MM.1S (cell line): ENCODE measurements around the gene GON4L.
"Not testable (repeated sequence)": the region's sequence is repeated elsewhere in the genome, so short reads cannot be mapped to it uniquely, and the experiment has no call there.

Source experiments
- DNase-seq: peaks from one replicate; pipeline ENCODE4 v3.0.0-alpha.2; 2015
- H2AFZ ChIP-seq: fragments of 300-600 bp; sonication (generic); 2 replicates; pipeline ENCODE4 v1.6.0; 2016; ENCODE audit warnings: antibody characterized with exemption, low read length
- H3F3A ChIP-seq: fragments of 300-600 bp; sonication (generic); 2 replicates; pipeline ENCODE4 v1.6.1; 2016; ENCODE audit warnings: mild to moderate bottlenecking, antibody characterized with exemption, low read length, moderate library complexity, mixed read lengths; ENCODE audit not compliant: insufficient read depth
- H3K27ac ChIP-seq: fragments of 300-600 bp; sonication (generic); 2 replicates; pipeline ENCODE4 v1.5.1; 2016; ENCODE audit warnings: mild to moderate bottlenecking, low read length
- H3K27me3 ChIP-seq: fragments of 300-600 bp; sonication (generic); replicated peaks from 2 replicates; pipeline ENCODE4 v1.6.0; 2016; ENCODE audit warnings: low read length; ENCODE audit not compliant: insufficient read depth
- H3K36me3 ChIP-seq: fragments of 300-600 bp; sonication (generic); replicated peaks from 2 replicates; pipeline ENCODE4 v1.6.1; 2016; ENCODE audit warnings: mild to moderate bottlenecking, low read length, mixed read lengths; ENCODE audit not compliant: insufficient read depth
- H3K4me1 ChIP-seq: fragments of 300-600 bp; sonication (generic); 2 replicates; pipeline ENCODE4 v1.6.1; 2016; ENCODE audit warnings: low read length, mixed read lengths
- H3K4me2 ChIP-seq: fragments of 300-600 bp; sonication (generic); 2 replicates; pipeline ENCODE4 v1.6.0; 2016; ENCODE audit warnings: low read depth, low read length
- H3K4me3 ChIP-seq: fragments of 300-600 bp; sonication (generic); 2 replicates; pipeline ENCODE4 v1.5.1; 2016; ENCODE audit warnings: low read length, mixed read lengths
- H3K79me2 ChIP-seq: fragments of 300-600 bp; sonication (generic); 2 replicates; pipeline ENCODE4 v1.6.1; 2016; ENCODE audit warnings: mixed run types, low read length, mixed read lengths
- H3K9ac ChIP-seq: fragments of 300-600 bp; sonication (generic); 2 replicates; pipeline ENCODE4 v1.6.1; 2016; ENCODE audit warnings: low read length, mixed read lengths
- H3K9me2 ChIP-seq: fragments of 300-600 bp; sonication (generic); replicated peaks from 2 replicates; pipeline ENCODE4 v1.6.1; 2016; ENCODE audit warnings: mild to moderate bottlenecking, low read length, mixed read lengths; ENCODE audit not compliant: insufficient read depth
- H3K9me3 ChIP-seq: fragments of 300-600 bp; sonication (generic); replicated peaks from 2 replicates; pipeline ENCODE4 v1.6.1; 2016; ENCODE audit warnings: mild to moderate bottlenecking, low read length, mixed read lengths; ENCODE audit not compliant: insufficient read depth
- H4K20me1 ChIP-seq: fragments of 300-600 bp; sonication (generic); 2 replicates; pipeline ENCODE4 v1.6.1; 2016; ENCODE audit warnings: mild to moderate bottlenecking, low read length, moderate library complexity, mixed read lengths; ENCODE audit not compliant: insufficient read depth
- EZH2 ChIP-seq: fragments of 300-600 bp; sonication (generic); optimal IDR thresholded peaks from 2 replicates; pipeline ENCODE3; 2017; ENCODE audit warnings: low read depth, mild to moderate bottlenecking, antibody characterized with exemption, low read length, mixed read lengths
- EZH2phosphoT487 ChIP-seq: fragments of 300-600 bp; sonication (generic); IDR thresholded peaks from 2 replicates; pipeline ENCODE4 v1.6.1; 2018; ENCODE audit warnings: antibody characterized with exemption, low read length
- TF ChIP-seq, protein P1 (sequence below): fragments of 300-600 bp; sonication (generic); IDR thresholded peaks from 2 replicates; pipeline ENCODE4 v1.5.1; 2016; ENCODE audit warnings: antibody characterized with exemption, low read length, mixed read lengths

Gene GON4L

GRCh38 chr1:155703216-155703615 lies 153.8 kb downstream of the GON4L start:
- H3K36me3 ChIP-seq, result peaks cover 4% of the 10 kb centered on the region; the same call in 1 of the 2 replicates
- H3F3A ChIP-seq, result peaks cover 8% of the 10 kb centered on the region; the same call in 1 of the 2 replicates
- no peaks in the 10 kb centered on the region for H3K9me3 ChIP-seq
- no peak overlapping the region for H3K4me2 ChIP-seq
- TF ChIP-seq EZH2 (no peak), EZH2phosphoT487 (no peak)
- TF ChIP-seq, protein P1, sequence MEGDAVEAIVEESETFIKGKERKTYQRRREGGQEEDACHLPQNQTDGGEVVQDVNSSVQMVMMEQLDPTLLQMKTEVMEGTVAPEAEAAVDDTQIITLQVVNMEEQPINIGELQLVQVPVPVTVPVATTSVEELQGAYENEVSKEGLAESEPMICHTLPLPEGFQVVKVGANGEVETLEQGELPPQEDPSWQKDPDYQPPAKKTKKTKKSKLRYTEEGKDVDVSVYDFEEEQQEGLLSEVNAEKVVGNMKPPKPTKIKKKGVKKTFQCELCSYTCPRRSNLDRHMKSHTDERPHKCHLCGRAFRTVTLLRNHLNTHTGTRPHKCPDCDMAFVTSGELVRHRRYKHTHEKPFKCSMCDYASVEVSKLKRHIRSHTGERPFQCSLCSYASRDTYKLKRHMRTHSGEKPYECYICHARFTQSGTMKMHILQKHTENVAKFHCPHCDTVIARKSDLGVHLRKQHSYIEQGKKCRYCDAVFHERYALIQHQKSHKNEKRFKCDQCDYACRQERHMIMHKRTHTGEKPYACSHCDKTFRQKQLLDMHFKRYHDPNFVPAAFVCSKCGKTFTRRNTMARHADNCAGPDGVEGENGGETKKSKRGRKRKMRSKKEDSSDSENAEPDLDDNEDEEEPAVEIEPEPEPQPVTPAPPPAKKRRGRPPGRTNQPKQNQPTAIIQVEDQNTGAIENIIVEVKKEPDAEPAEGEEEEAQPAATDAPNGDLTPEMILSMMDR, result no peak
- no peak overlapping the region for H3K9ac ChIP-seq
- no peak overlapping the region for H3K27ac ChIP-seq
- peaks cover 83% of the 10 kb centered on the region for H3K79me2 ChIP-seq
- no peaks in the 10 kb centered on the region for H3K27me3 ChIP-seq
- H3K4me3 ChIP-seq, result no peak overlapping the region
- H3K9me2 ChIP-seq, result no peaks in the 10 kb centered on the region
- H3K4me1 ChIP-seq, result peaks cover 8% of the 10 kb centered on the region
- H2AFZ ChIP-seq, result no peak overlapping the region
- peaks cover 4% of the 10 kb centered on the region for H4K20me1 ChIP-seq
- no peak for DNase-seq

DNA sequence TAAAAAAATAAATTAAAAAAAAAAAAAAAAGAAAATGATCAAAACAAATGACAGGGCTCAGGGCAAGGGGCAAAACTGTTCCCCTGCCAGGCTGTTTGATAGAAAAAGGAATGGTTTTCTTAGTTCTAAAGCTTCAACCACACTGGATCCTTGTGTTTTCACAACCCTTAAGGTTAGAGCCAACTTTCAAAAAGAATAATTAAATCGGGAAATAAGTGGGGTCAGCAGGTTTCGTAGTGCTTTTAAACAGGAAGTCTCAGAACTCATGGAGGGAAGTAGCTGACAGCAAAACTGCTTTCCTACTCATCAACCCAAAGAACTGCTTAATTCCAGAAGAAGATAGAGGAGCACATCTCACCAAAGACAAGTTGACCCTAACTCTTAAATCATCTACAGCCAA lies 155.3 kb downstream of the GON4L start:
- H3K9ac ChIP-seq, H3F3A ChIP-seq: not testable (repeated sequence)
- H3K79me2 ChIP-seq, result peaks cover 83% of the 10 kb centered on the region

More for the DNA sequence above, 155.3 kb downstream of the GON4L start:
- not testable (repeated sequence) for H2AFZ ChIP-seq, H3K4me3 ChIP-seq, H3K27ac ChIP-seq, H3K27me3 ChIP-seq, DNase-seq, H3K9me3 ChIP-seq, H3K9me2 ChIP-seq, H3K36me3 ChIP-seq, H4K20me1 ChIP-seq, H3K4me2 ChIP-seq, H3K4me1 ChIP-seq
